DOHH2 (cell line): Measurements from ENCODE around the gene POLDIP2.
"Not testable (repeated sequence)": the region's sequence is repeated elsewhere in the genome, so short reads cannot be mapped to it uniquely, and the experiment has no call there.

ENCODE experiments used
- H3F3A ChIP-seq: fragments of 200-600 bp; sonication (generic), shearing (Covaris generic); 2 replicates; pipeline ENCODE4 v1.6.0; 2016; ENCODE audit warnings: antibody characterized with exemption, mild to moderate bottlenecking; ENCODE audit not compliant: control insufficient read depth, insufficient read depth
- H3K27ac ChIP-seq: fragments of 200-600 bp; sonication (generic); 2 replicates; pipeline ENCODE4 v1.5.1; 2014; ENCODE audit warnings: low read depth, mild to moderate bottlenecking, low read length, moderate library complexity
- H3K27me3 ChIP-seq: fragments of 200-600 bp; sonication (generic); 2 replicates; pipeline ENCODE4 v1.6.1; 2014; ENCODE audit warnings: mild to moderate bottlenecking, low read length, mixed read lengths; ENCODE audit not compliant: control insufficient read depth
- H3K36me3 ChIP-seq: fragments of 200-600 bp; sonication (generic); 2 replicates; pipeline ENCODE4 v1.6.1; 2014; ENCODE audit warnings: mild to moderate bottlenecking, low read length, moderate library complexity, mixed read lengths; ENCODE audit not compliant: control insufficient read depth
- H3K4me1 ChIP-seq: fragments of 200-600 bp; sonication (generic); 2 replicates; pipeline ENCODE4 v1.6.1; 2014; ENCODE audit warnings: mild to moderate bottlenecking, low read length, mixed read lengths; ENCODE audit not compliant: control insufficient read depth
- H3K4me2 ChIP-seq: fragments of 200-600 bp; sonication (generic); 2 replicates; pipeline ENCODE4 v1.6.0; 2014; ENCODE audit warnings: mild to moderate bottlenecking, low read length, moderate library complexity
- H3K4me3 ChIP-seq: fragments of 200-600 bp; sonication (generic); 2 replicates; pipeline ENCODE4 v1.5.1; 2014; ENCODE audit warnings: mild to moderate bottlenecking, low read length, mixed read lengths
- H3K79me2 ChIP-seq: fragments of 200-600 bp; sonication (generic); 2 replicates; pipeline ENCODE4 v1.6.1; 2014; ENCODE audit warnings: mild to moderate bottlenecking, low read length, mixed read lengths; ENCODE audit not compliant: control insufficient read depth
- H3K9me2 ChIP-seq: fragments of 200-600 bp; sonication (generic); replicated peaks from 2 replicates; pipeline ENCODE4 v1.6.1; 2014; ENCODE audit warnings: mild to moderate bottlenecking, low read length, mixed read lengths; ENCODE audit not compliant: control insufficient read depth
- H3K9me3 ChIP-seq: fragments of 200-600 bp; sonication (generic); 2 replicates; pipeline ENCODE4 v1.6.1; 2014; ENCODE audit warnings: antibody characterized with exemption, low read length, mixed read lengths; ENCODE audit not compliant: control insufficient read depth, insufficient read depth
- H4K20me1 ChIP-seq: fragments of 200-600 bp; sonication (generic); 2 replicates; pipeline ENCODE4 v1.6.0; 2014; ENCODE audit warnings: low read depth, mild to moderate bottlenecking, antibody characterized with exemption, low read length, moderate library complexity; ENCODE audit not compliant: control insufficient read depth, insufficient read depth
- EZH2phosphoT487 ChIP-seq: fragments of 200-600 bp; sonication (generic); IDR thresholded peaks from 2 replicates; pipeline ENCODE4 v1.6.1; 2017; ENCODE audit warnings: borderline replicate concordance, mild to moderate bottlenecking, antibody characterized with exemption, low read length, moderate library complexity, mixed read lengths
- TF ChIP-seq, protein P1 (sequence below): fragments of 200-600 bp; sonication (generic); IDR thresholded peaks from one replicate; pipeline ENCODE4 v1.5.1; 2014; ENCODE audit warnings: antibody characterized with exemption, mild to moderate bottlenecking, low read depth, low read length; ENCODE audit not compliant: poor library complexity, severe bottlenecking

Gene POLDIP2

GRCh38 chr17:28339431-28339830 is 17.9 kb downstream of the POLDIP2 start:
- Histone ChIP-seq H3K79me2 (peaks cover 39% of the 10 kb centered on the region), H3K4me1 (peaks cover 17% of the 10 kb centered on the region), H3K4me2 (no peak overlapping the region), H3K36me3 (peaks cover 26% of the 10 kb centered on the region), H3K27me3 (no peaks in the 10 kb centered on the region), H3K27ac (no peak overlapping the region), H4K20me1 (0 out of 2 replicates have a peak, but pooled peaks cover 3% of the 10 kb centered on the region), H3K4me3 (no peak overlapping the region), H3F3A (no peaks in the 10 kb centered on the region), H3K9me2 (no peaks in the 10 kb centered on the region), H3K9me3 (no peaks in the 10 kb centered on the region)
- TF ChIP-seq, protein P1, sequence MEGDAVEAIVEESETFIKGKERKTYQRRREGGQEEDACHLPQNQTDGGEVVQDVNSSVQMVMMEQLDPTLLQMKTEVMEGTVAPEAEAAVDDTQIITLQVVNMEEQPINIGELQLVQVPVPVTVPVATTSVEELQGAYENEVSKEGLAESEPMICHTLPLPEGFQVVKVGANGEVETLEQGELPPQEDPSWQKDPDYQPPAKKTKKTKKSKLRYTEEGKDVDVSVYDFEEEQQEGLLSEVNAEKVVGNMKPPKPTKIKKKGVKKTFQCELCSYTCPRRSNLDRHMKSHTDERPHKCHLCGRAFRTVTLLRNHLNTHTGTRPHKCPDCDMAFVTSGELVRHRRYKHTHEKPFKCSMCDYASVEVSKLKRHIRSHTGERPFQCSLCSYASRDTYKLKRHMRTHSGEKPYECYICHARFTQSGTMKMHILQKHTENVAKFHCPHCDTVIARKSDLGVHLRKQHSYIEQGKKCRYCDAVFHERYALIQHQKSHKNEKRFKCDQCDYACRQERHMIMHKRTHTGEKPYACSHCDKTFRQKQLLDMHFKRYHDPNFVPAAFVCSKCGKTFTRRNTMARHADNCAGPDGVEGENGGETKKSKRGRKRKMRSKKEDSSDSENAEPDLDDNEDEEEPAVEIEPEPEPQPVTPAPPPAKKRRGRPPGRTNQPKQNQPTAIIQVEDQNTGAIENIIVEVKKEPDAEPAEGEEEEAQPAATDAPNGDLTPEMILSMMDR, result no peak
- TF ChIP-seq EZH2phosphoT487, result no peak

DNA sequence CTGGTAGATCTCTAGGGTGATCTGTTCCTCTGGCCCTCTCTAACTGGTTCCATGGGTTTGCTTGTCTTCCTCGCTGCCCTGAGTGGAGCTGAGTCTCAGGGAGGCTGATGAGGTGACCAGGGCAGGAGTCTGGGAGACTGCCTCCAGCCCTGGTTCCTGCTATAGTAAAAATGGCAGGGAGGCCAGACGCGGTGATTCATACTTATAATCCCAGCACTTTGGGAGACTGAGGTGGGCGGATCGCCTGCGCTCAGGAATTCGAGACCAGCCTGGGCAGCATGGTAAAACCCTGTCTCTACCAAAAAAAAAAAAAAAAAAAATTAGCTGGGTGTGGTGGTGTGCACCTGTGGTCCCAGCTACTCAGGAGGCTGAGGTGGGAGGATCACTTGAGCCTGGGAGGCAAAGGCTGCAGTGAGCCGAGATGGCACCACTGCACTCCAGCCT is 18.5 kb downstream of the POLDIP2 start:
- not testable (repeated sequence) for H3K9me3 ChIP-seq, H3F3A ChIP-seq, H3K27ac ChIP-seq, H3K4me2 ChIP-seq, H4K20me1 ChIP-seq, H3K4me3 ChIP-seq, H3K27me3 ChIP-seq, H3K9me2 ChIP-seq
- Histone ChIP-seq H3K36me3 (peaks cover 19% of the 10 kb centered on the region), H3K79me2 (peaks cover 39% of the 10 kb centered on the region), H3K4me1 (peaks cover 22% of the 10 kb centered on the region)

DNA sequence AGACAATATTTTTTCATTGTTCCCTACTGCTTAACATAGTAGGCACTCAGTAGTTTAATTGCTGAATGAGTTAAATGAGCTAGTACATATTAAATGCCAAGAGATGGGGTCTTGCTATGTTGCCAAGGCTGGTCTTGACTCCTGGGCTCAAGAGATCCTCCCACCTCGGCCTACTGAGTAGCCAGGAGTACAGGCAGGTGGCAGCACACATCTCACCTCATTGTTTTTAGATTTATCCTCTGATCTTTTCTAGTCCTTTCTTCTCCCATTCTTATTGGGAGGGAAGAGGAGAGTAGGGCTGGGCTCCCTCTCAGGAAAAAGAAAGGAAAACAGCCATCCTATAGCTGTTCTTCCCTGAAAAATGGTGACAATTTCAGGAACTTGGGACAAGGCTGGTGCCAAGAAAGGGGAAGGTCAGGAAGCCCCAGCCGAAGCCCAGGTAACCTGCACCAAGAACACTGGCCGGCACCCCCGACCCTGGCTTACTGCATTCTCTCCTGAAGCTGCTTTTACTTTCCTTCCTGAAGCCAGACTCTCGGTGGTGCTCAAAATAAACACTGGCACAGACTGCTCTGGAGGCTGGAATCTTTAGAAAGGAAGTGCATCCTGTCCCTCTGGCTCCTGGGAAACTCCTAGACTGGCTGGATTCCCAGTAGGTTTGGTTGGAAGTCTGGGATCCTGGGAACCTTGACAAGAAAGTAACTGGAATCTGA is 19.1 kb downstream of the POLDIP2 start:
- Histone ChIP-seq H3K27ac (no peak overlapping the region), H3K79me2 (peaks cover 39% of the 10 kb centered on the region), H3K4me1 (peaks cover 20% of the 10 kb centered on the region), H3F3A (0 out of 2 replicates have a peak, but pooled peaks cover 2% of the 10 kb centered on the region), H4K20me1 (0 out of 2 replicates have a peak, but pooled peaks cover 3% of the 10 kb centered on the region), H3K36me3 (peaks cover 16% of the 10 kb centered on the region), H3K4me3 (no peak overlapping the region), H3K9me2 (no peaks in the 10 kb centered on the region), H3K27me3 (no peaks in the 10 kb centered on the region), H3K9me3 (no peaks in the 10 kb centered on the region), H3K4me2 (no peak overlapping the region)
- no peak for TF ChIP-seq EZH2phosphoT487
- TF ChIP-seq, protein P1, result no peak
